NOMO-1 treated with dmso at 0.1 percent for 144 hours (cell line): Measurements from ENCODE around the gene CNIH4.
A peak's percentile ranks its signal among the peaks of the same experiment; 100 is the strongest.
"Not testable (repeated sequence)": the region's sequence is repeated elsewhere in the genome, so short reads cannot be mapped to it uniquely, and the experiment has no call there.

Source experiments
- DNase-seq: peaks from one replicate; lab custom pipeline; 2025; ENCODE audit not compliant: unreplicated experiment; lab: John Stamatoyannopoulos, UW

The CNIH4 gene

DNA sequence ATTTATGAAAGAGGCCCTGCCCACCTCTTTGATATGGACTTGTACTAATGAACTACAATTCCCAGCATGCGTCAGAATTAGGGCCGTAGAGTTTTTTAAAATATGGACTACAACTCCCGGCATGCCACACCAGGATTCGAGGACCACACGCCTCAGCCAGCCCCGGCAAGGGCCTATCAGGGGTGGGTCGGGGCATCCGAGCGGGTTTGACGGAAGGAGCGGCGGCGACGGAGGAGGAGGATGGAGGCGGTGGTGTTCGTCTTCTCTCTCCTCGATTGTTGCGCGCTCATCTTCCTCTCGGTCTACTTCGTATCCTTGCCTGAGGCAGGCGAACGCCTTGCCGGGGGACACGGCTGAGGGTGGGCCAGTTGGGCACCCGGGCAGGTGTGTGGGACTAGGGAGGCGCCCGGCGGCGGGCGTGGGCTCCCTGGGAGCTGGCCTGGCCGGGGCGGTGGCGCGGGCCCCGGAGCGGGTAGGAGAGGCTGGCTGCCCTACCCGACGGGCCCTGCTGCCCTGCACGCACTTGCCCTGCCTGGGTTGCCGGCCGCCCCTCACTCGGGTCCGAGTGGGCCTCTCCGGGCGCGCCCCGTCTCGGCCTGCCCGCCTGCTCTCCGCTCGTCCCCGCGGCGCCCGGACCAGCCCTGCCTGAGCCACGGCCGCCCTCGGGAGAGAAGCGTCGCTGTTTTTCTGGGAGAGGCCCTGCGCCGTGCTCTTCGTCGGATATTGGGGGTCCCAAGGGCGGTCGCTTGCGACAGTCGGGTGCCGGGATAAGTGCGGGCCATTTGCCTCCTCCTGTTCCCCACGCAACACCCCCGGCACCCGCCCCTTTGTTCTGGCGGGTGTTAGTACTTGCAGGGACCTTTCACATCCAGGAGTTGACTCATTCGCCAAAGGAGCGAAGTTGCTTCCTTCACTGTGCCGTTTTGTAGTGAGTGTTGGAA, at the start of gene CNIH4:
Gene CNIH4, plus strand, starts transcription at position 195 of the 941 bp plus-strand sequence. Its CDS starts 46 bp downstream, at position 241.
- DNase-seq: peak; percentile 91

DNA sequence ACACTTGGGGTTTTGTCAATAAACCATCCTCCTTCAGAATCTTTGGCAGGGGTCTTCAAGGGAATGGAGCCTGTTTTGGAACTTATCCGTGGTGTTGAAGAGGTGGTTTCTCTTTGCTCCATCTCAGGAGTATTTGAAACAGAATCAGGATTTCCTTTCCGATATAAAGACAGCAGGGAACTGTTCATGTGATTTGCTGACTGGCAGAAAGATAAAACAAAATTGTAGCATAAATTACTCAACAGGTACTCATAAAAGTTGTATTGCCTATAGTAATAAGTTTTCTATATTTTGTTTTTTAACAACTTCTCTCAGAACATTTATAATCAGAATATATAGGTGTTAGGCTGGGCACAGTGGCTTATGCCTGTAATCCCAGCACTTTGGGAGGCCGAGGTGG, 48.6 kb upstream of the CNIH4 start:
- DNase-seq: no peak

DNA sequence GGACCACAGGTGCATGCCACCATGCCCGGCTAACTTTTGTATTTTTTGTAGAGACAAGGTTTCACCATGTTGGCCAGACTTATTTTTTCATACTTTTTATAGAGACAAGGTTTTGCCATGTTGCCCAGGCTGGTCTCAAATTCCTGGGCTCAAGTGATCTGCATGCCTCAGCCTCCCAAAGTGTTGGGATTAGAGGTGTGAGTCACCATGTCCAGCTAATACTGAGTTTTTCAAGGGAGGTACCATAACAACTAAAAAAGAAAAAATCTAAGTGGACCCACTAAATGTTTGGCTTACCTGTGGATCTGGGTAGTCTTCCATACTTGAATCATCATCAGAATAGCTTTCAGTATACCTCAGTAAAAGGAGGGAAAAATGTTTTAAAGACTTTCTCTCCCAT, 45.2 kb upstream of the CNIH4 start:
- DNase-seq: not testable (repeated sequence)

DNA sequence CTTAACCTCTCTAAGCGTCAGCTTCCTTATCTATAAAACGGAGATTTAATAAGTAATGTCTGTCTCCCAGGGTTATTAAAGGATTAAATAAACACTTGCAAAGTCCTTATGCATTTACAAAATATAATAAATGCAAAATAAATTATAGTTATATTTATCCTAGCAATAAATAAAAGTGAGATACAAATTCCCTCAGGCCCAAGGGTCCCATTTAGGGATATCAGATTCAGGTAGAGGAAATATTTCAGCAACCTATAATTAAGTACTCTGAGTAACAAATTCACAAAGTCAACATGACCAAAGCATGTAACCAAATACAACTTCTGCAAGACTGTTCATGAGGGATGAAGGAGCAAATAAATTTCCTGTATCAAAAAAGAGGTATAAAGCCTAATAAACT, 44.7 kb upstream of the CNIH4 start:
- no peak for DNase-seq

DNA sequence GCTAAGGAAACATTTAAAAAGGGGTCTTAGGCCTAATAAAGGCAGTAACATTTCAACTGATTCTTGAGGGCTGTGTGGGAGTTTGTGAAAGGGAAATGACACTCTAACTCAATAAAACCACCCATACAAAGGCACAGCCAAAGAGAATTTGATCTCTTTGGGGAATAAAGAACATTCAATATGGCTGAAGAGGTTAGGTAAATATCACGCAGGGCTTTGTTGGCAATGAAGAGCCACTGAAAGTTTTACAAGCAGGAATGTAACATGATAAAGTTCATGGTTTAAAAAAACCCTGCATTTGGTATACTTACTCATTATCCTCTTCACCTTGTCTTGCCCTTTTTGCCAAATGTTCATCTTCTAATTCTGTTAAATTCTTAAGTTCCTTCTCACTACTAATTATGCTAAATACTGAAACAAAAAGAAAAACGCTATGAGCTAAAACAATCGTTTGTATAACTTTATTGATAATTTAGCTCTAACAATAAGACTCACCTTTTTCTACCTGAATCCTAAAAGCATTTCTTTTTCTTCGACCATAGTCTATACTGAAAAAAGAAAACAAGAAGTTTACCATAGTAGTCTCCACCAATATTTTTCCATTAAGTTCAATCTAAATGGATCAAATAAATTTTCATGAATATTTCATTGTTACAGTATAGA, 39.2 kb upstream of the CNIH4 start:
- no peak for DNase-seq

DNA sequence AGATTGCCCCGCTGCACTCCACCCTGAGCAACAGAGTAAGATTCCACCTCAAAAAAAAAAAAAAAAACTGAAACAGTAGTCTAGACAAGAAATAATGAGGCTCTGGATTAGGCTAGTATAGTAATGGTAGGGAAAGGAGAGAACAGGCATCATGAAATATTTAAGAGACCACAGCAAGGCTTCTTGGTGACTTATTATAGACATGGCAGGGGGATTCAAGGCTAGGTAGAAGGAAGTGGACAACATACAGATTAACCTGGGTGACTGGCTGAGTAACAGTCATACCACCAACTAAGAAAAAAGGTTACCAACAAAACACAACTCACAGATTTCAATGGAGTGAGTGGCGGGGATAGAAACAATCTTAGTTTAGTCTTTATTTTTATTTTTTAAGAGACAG, 35.0 kb upstream of the CNIH4 start:
- DNase-seq: no peak

DNA sequence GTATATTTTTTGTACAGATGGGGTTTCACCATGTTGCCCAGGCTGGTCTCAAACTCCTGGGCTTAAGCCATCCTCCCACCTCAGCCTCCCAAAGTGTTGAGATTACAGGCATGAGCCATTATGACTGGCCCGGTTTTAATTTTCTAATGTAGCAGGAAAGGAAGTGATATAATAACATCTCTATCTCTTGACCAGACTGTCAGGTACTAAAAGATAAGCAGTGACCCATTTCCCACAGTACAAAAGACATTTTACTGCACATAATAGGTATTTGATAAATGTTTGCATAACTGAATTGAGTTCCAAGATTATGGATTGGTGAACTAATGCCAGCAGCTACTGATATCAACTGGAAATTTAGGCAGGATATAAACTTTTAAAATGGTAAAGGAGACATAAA, 30.7 kb upstream of the CNIH4 start:
- no peak for DNase-seq

DNA sequence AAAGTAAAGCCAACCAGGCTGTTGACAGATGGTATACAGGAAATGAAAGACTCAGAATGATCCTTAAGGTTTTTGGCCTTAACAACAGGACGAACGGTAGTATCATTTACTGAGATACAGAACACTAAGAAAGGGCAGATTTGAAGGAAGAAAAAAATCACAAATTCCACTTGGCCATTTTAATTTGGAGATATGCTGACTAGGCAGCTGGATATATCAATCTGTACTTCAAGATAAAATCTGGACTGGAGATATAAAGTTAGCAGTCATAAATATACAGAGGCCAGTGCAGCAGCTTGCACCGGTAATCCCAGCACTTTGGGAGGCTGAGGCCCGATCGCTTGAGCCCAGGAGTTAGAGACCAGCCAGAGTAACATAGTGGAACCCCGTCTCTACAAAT, 28.0 kb upstream of the CNIH4 start:
- DNase-seq: no peak

DNA sequence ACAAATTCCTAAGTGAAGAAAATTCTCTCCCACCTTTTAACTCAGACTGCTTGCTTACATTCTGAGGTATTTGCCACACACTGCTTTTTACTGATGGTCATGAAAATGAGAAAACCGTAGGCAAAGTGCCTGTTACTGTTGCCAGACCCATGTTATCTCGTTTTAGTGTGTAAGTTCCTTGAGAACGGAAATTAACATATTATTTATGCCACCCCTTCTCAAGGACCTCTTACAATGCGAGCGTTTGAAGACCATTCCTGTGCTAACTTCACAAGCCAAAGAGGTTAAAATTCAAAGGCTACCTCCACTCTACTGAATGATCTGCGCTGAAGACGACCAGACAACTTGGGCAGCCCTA, 27.2 kb upstream of the CNIH4 start:
- DNase-seq: no peak

DNA sequence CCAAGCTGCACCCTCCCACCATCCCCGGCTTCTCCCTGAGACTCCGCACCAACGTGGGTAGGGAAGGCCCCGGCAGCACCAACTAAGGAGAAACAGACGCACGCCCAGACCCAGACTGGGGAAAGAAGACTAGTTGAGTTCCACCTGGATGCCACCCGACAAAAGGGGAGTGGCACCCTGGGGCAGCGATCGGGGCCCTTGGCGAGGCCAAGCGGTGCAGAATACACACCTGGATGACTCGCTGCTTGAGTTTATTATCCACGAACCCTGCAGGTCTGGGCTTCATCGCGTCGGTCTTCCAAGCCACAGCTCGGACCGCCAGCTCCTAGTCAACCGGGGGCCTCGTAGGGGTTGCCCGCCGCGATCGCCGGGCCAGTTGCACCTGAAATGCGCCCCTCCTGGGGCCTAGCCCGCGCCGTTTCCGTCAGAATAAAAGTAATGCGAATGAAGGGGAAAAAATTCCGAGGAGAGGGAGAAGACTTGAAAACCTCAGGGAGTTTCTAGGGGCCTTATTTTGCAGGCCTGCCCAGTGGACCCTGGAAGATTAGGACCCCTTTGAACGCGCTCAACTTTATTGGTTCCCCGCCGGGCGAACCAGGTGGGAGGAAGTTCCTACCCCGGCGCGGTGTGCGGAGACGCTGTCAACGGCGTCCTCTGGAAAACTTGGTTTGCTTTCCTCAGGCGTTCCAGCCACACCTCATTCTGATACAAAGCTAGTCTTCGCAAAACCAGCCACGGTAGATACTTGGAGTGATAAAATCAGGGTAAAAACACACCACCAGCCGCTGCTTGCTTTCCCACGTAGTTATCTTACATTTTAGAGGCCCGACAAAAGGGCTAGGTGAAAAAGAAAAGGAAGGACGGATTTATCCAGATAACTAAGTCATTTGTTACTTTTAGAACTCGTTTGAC, 26.6 kb upstream of the CNIH4 start, which contains the start of gene NVL:
Gene NVL, minus strand, starts transcription at position 331 of the 912 bp plus-strand sequence. Its CDS starts 45 bp downstream, at position 286.
- peak; percentile 87 for DNase-seq

DNA sequence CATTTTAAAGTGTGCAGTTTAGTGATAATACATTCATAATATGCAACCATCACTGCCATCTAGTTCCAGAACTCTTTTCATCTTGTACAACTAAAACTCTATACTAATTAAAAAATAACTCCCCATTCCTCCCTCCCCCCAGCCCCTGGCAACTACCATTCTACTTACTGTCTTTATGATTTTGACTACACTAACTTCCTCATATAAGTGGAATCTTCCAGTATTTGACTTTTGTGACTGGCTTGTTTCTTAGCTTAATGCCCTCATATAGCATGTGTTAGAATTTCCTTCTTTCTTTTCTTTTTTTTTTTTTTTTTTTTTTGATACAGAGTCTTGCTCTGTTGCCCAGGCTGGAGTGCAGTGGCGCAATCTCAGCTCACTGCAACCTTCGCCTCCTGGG, 25.4 kb upstream of the CNIH4 start:
- no peak for DNase-seq

DNA sequence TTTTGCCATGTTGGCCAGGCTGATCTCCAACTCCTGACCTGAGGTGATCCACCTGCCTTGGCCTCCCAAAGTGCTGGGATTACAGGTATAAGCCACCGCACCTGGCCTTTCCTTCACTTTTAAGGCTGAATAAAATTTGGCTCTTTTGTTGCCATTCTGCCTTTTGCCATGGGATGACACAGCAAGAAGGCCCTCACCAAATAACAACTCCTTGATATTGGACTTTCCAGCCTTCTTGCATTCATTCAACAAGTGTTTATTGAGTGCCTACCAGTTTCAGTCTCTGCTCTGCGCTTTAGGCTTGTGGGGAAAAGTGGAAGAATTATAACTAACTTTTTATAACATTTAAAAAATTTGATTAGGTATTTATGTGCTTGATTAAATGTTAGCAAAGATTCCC, 24.9 kb upstream of the CNIH4 start:
- no peak for DNase-seq

DNA sequence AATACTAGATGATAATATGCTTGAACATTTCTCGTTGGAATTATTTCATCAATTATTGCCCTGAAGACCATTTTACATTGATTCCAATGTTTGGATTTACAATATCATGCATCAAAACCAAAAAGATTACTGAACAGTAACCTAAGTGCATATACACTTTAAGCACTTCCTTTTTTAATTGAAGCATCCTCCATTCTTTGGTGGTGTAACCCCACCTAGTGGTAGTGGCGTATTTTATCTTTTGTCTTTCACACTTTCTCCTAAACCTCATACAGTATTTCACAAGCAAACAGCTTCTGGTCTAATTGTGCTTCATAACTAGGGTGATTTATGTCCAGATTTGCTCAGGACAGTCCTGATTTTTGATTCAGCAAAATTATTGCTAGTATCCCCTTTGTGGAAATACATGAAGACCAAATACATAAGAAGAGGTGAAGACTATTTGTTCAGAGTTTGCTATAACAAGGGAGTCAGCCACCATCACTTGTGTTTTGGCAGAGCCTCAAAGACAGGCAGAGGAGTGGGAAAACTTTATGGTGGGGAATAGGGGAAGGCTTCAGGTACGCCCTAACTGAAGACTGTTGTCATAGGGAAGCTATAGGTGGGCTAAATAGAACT, 23.3 kb upstream of the CNIH4 start:
- DNase-seq: peak; percentile 56

DNA sequence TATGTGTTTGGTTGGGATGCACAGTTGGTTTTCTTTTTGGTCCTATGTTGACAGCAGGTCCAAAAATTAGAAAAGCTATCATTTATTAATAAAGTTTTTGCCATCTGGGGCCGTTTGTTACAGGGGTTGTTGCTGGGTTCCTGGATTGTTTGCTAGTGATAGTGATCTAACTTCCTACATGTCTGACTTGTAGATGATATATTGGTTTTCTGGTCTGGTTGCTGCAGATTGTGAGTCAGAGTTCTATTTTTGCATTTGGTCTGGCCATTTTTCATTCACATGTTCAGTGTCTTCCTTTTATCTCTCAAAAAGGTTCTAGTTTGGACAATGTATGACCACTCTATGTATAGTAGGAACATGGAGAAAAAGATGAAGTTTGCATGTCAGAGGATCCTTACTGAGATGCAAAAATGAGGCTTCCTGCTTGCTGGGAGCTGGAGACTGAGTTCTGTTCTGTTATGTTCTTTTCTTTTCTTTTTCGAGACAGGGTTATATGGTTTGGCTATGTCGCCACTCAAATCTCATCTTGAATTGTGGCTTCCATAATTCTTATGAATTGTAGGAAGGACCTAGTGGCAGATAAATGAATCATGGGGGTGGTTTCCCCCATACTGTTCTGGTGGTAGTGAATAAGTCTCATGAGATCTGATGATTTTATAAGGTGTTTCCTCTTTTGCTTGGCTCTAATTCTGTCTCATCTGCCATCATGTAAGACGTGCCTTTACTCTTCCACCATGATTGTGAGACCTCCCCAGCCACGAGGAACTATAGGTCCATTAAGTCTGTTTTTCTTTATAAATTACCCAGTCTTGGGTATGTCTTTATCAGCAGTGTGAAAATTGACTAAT, 22.5 kb upstream of the CNIH4 start:
- peak; percentile 73 for DNase-seq

DNA sequence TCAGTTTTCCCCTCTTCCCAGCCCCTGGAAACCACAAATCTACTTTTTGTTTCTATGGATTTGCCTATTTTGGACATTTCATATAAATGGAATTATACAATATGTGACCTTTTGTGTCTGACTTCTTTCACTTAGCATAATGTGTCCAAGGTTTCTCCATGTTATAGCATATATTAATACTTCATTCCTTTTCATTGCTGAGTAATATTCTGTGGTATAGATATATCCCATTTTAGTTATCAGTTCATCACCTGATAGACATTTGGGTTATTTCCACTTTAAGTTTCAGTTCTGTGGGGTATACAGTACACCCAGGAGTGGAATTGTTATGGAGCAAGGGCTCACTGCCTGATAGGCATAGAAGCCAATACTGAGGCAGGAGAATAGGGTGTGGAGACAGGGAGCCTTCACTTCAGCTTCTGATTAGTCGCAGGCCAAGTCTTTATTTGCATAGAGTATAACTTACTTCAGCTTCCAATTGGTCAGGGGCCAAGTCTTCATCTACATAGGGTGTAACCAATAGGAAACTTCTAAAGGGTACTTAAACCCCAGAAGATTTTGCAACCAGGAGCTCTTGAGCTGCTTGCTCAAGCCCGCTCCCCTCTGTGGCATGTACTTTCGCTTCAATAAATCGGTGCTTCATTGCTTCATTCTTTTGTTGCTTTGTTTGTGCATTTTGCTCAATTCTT, 18.4 kb upstream of the CNIH4 start:
- peak; percentile 13 for DNase-seq

DNA sequence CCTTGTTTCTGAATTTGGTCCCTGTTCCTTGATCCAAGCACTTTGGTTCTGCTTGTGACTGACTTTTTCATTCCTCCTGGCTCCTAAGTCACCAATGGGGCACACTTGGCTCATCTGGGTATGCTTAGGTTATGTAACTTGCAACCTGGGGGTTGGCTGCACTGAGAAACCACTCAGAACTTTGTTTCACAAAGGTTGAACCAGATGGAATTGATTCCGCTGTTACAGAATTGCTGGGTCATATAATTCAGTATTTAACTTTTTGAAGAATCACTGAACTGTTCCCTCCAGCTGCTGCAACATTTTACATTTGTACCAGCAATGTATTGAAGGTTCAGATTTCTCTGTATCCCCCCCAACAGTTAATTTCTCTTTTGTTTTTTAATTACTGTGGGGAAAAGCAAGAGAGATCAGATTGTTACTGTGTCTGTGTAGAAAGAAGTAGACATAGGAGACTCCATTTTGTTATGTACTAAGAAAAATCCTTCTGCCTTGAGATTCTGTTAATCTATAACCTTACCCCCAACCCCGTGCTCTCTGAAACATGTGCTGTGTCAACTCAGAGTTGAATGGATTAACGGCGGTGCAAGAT, 17.1 kb upstream of the CNIH4 start:
- no peak for DNase-seq

DNA sequence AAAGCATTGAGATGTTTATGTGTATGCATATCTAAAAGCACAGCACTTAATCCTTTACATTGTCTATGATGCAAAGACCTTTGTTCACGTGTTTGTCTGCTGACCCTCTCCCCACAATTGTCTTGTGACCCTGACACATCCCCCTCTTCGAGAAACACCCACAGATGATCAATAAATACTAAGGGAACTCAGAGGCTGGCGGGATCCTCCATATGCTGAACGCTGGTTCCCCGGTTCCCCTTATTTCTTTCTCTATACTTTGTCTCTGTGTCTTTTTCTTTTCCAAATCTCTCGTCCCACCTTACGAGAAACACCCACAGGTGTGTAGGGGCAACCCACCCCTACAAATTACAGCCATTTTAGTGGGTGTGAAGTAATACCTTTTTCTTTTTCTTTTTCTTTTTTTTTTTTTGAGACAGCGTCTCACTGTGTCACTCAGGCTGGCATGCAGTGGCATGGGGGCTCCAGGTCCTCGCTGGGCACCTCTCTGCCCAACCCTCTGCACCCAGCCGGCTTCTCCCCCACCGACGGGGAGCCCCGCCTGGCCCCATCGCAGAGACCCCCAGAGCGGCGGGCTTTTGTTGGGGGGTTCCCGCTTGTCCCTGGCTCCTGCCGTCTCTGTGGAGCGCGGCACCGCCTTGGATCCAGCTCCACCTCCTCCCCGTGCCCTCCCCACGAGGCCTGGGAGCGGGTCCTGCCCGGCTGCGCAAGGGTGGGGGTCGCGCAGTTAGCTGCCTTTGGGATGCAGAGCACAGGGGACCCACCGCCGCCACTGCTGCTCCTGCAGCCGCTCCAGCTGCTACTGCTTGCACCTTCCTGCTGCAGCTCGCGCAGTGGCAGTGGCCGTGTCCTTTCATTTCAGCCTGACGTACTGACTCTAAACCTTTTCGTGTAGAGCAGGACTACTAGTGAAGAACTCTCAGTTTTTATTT, 16.0 kb upstream of the CNIH4 start:
- not testable (repeated sequence) for DNase-seq

DNA sequence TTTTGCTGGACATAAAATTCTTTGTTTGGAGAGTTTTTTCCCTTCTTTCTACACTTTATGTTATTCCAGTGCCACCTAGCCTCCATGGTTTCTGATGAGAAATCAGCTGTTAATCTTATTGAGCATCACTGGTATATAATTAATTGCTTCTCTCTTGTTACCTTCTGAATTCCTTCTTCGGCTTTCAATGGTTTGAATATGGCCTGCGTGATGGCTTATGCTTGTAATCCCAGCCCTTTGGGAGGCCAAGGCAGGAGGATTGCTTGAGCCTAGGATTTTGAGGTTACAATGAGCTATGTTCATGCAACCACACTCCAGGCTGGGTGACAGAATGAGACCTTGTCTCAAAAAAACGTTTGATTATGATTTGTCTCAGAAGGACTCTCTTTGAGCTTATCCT, 13.0 kb upstream of the CNIH4 start:
- no peak for DNase-seq
